ENCODE data around the gene SLC25A44.

SLC25A44 gene

GRCh38 chr1:156220226-156220625 lies 26.3 kb downstream of the SLC25A44 start:
- Histone ChIP-seq H3K9ac (no peak overlapping the region), H3K4me2 (no peak overlapping the region), H4K20me1 (ENCODE audit: insufficient read depth) (no peaks in the 10 kb centered on the region), H3K27me3 (ENCODE audit: insufficient read depth, low read depth) (no peaks in the 10 kb centered on the region), H3K36me3 (ENCODE audit: insufficient read depth) (no peaks in the 10 kb centered on the region), H3K4me3 (IDR thresholded peaks at IDR 0.05; ENCODE audit: insufficient read depth, low read depth, low read length) (no peak overlapping the region), H3K4me1 (ENCODE audit: low read depth, poor library complexity, severe bottlenecking) (peaks cover 63% of the 10 kb centered on the region), H3K79me2 (ENCODE audit: insufficient read depth, low read depth) (peaks cover 25% of the 10 kb centered on the region; the same call in 1 of the 2 replicates), H2AFZ (ENCODE audit: low read depth) (no peak overlapping the region), H3K27ac (no peak overlapping the region)
- no peak for TF ChIP-seq CTCF (conservative IDR thresholded peaks at IDR 0.05; ENCODE audit: low read depth, low read length)

GRCh38 chr1:156221986-156222692 lies 28.2 kb downstream of the SLC25A44 start:
- H3K4me1 ChIP-seq (ENCODE audit: low read depth, poor library complexity, severe bottlenecking), result peaks cover 81% of the 10 kb centered on the region
- H2AFZ ChIP-seq (ENCODE audit: low read depth), result no peak overlapping the region
- no peak overlapping the region for H3K4me3 ChIP-seq (IDR thresholded peaks at IDR 0.05; ENCODE audit: insufficient read depth, low read depth, low read length)
- no peak overlapping the region; the same call in 1 of the 2 replicates for H3K4me2 ChIP-seq
- H3K9ac ChIP-seq, result no peak overlapping the region
- no peaks in the 10 kb centered on the region for H3K27me3 ChIP-seq (ENCODE audit: insufficient read depth, low read depth)
- no peak overlapping the region for H3K27ac ChIP-seq
- peaks cover 17% of the 10 kb centered on the region; the same call in 1 of the 2 replicates for H3K79me2 ChIP-seq (ENCODE audit: insufficient read depth, low read depth)
- no peaks in the 10 kb centered on the region for H3K36me3 ChIP-seq (ENCODE audit: insufficient read depth)
- no peak for TF ChIP-seq CTCF (conservative IDR thresholded peaks at IDR 0.05; ENCODE audit: low read depth, low read length)
- H4K20me1 ChIP-seq (ENCODE audit: insufficient read depth), result no peaks in the 10 kb centered on the region

DNA sequence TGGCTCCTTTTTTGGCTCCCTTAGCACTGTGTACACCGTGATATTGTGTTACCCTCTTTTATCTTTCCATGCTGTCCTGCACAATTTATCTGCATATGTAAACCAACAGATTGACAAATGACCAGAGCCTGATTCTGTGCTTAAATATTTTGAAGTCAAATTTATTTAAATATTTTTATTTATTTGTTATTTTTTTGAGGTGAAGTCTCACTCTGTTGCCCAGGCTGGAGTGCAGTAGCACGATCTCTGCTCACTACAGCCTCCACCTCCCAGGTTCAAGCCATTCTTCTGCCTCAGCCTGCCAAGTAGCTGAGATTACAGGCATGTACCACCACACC lies 31.7 kb downstream of the SLC25A44 start:
- no peaks in the 10 kb centered on the region for H4K20me1 ChIP-seq (ENCODE audit: insufficient read depth)
- H3K4me2 ChIP-seq, result peak overlapping the region; percentile 50
- no peak overlapping the region for H2AFZ ChIP-seq (ENCODE audit: low read depth)
- TF ChIP-seq CTCF (conservative IDR thresholded peaks at IDR 0.05; ENCODE audit: low read depth, low read length), result peak; percentile 80
- H3K79me2 ChIP-seq (ENCODE audit: insufficient read depth, low read depth), result no peaks in the 10 kb centered on the region
- H3K27ac ChIP-seq, result peak overlapping the region; percentile 49
- no peak overlapping the region for H3K4me3 ChIP-seq (IDR thresholded peaks at IDR 0.05; ENCODE audit: insufficient read depth, low read depth, low read length)
- peak overlapping the region; percentile 0; the same call in 1 of the 2 replicates for H3K9ac ChIP-seq
- no peaks in the 10 kb centered on the region for H3K36me3 ChIP-seq (ENCODE audit: insufficient read depth)
- H3K4me1 ChIP-seq (ENCODE audit: low read depth, poor library complexity, severe bottlenecking), result peaks cover 100% of the 10 kb centered on the region
- no peaks in the 10 kb centered on the region for H3K27me3 ChIP-seq (ENCODE audit: insufficient read depth, low read depth)

DNA sequence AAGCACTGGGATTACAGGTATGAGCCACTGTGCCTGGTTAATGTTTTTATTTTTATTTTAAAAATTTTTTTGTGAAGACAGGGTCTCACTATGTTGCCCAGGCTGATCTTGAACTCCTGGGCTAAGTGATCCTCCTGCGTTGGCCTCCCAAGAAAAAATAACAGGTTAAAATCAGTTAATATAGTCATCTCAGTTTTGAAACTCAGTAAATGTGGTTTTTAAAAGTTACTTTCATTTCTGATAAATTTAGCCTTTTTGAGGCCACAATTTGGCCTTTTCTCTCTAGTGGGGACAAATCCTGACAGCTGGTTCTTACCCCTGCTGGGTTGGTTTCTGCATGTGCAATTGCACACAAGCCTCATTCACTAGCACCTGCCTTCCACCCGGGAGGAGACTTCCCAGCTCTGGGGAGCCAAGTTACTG lies 32.2 kb downstream of the SLC25A44 start:
- no peaks in the 10 kb centered on the region for H3K36me3 ChIP-seq (ENCODE audit: insufficient read depth)
- peak overlapping the region; percentile 50 for H3K4me2 ChIP-seq
- no peak overlapping the region for H2AFZ ChIP-seq (ENCODE audit: low read depth)
- H3K79me2 ChIP-seq (ENCODE audit: insufficient read depth, low read depth), result no peaks in the 10 kb centered on the region
- peaks cover 96% of the 10 kb centered on the region for H3K4me1 ChIP-seq (ENCODE audit: low read depth, poor library complexity, severe bottlenecking)
- no peaks in the 10 kb centered on the region for H4K20me1 ChIP-seq (ENCODE audit: insufficient read depth)
- no peak for TF ChIP-seq CTCF (conservative IDR thresholded peaks at IDR 0.05; ENCODE audit: low read depth, low read length)
- no peaks in the 10 kb centered on the region for H3K27me3 ChIP-seq (ENCODE audit: insufficient read depth, low read depth)
- H3K4me3 ChIP-seq (IDR thresholded peaks at IDR 0.05; ENCODE audit: insufficient read depth, low read depth, low read length), result peak overlapping the region; percentile 71
- peak overlapping the region; percentile 49 for H3K27ac ChIP-seq
- H3K9ac ChIP-seq, result peak overlapping the region; percentile 0; the same call in 1 of the 2 replicates

Measured in KMS-11 (cell line).